DMS79 treated with DMSO at 0.1 percent for 48 hours (cell line): Measurements from ENCODE around the gene EFEMP1.
"Not testable (repeated sequence)": the region's sequence is repeated elsewhere in the genome, so short reads cannot be mapped to it uniquely, and the experiment has no call there.

Experiments
- DNase-seq: peaks from one replicate; lab custom pipeline; 2025; lab: John Stamatoyannopoulos, UW

EFEMP1 gene

DNA sequence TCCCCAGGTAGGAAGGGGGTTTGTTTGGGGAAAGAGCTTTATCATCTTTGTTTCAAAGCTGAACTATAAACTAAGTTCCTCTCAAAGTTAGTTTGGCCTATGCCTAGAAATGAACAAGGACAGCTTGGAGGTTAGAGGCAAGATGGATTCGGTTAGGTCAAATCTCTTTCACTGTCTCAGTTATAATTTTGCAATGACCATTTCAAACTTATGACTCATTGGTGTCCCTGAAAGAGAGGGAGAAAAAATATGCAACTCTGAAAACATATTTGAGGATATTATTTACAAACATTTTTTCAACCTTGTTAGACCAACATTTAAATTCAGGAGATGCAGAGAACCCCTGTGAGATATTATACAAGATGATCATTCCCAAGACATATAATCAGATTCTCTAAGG lies 95.7 kb downstream of the EFEMP1 start:
- DNase-seq: no peak

DNA sequence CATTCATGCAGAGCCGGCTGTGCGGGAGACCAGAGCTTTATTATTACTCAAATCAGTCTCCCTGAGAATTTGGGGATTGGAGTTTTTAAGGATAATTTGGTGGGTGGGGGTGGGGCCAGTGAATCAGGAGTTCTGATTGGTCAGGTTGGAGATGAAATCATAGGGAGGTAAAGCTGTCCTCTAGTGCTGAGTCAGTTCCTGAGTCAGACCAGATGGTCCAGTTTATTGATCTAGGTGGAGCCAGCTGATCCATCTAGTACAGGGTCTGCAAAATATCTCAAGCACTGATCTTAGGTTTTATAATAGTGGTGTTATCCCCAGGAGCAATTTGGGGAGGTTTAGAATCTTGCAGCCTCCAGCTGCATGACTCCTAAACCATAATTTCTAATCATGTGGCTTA lies 96.2 kb downstream of the EFEMP1 start:
- DNase-seq: not testable (repeated sequence)

DNA sequence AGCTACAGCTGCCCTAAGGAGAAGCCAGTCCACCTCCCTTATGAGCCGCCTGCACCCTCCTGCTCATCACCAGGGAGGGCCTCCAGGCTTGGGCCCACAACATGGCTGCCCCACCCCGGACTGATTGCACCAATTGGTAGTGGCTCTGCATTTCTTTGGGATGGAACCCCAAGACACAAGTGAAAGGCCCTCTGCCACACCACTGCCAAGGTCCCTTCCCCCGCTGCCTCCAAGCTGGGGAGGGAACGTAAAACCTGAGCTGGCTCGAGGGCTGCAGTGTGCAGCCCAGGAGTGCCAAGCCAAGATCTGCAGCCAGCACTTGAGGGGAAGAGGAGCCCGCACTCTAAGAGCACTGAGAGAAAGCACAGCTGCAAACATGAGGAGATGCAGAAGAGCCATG lies 97.3 kb downstream of the EFEMP1 start:
- DNase-seq: no peak

DNA sequence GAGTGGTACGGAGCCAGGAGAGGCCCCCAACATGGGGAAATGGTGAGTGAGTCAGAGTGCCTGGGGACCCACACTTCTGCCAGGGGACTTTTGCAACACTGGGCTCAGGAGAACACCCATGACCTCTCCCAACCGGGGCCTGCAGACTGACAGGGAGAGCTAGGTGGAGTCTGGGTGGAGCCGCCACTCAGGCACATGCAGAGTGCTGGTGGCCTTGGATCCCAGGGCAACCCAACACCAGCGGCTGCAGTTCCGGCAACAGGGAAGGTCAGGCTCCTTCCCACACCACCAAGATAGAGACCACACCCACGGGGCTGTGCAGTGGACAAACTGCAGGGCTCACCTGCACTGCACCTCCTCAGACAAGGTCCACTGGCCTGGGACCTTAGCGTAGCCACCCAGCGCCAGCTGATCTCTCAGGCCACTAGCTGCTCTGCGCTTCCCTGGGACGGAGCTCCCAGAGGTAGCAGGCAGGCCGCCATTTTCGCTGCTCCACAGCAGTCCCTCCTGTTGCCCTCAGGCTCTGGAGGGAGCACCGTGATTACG lies 99.0 kb downstream of the EFEMP1 start:
- no peak for DNase-seq
